Panc1 (cell line): ENCODE results near the gene RYK.

ENCODE experiments used
- CTCF ChIP-seq: fragments of 450-650 bp; IDR thresholded peaks from 2 replicates; pipeline ENCODE4 v1.5.1; 2017; ENCODE audit warnings: mild to moderate bottlenecking
- POLR2AphosphoS5 ChIP-seq: IDR thresholded peaks from 2 replicates; pipeline ENCODE4 v1.6.1; 2012; ENCODE audit warnings: mild to moderate bottlenecking, low read depth, low read length, moderate library complexity
- REST ChIP-seq, 2 experiments: IDR thresholded peaks; 2 replicates each; pipeline ENCODE4 v1.6.1; 2011 to 2012; ENCODE audit warnings: low read depth in 2 of 2, control low read depth in 1 of 2, low read length in 1 of 2, mild to moderate bottlenecking in 1 of 2, moderate library complexity in 1 of 2; ENCODE audit not compliant: insufficient read depth in 1 of 2
- SIN3A ChIP-seq: IDR thresholded peaks from 2 replicates; pipeline ENCODE4 v1.6.1; 2012; ENCODE audit warnings: low read depth, mild to moderate bottlenecking, low read length, moderate library complexity, borderline replicate concordance; ENCODE audit not compliant: insufficient read depth

GRCh38 chr3:134244921-134245320 lies 5.7 kb downstream of the RYK start:
- TF ChIP-seq CTCF (no peak), REST (IDR thresholded peaks at IDR 0.05; ENCODE audit: insufficient read depth in 1 of 2, low read depth in 2 of 2, low read length in 1 of 2) (no peak), SIN3A (no peak), POLR2AphosphoS5 (no peak)
